NCI-H2081 treated with DMSO at 0.1 percent for 48 hours (cell line): ENCODE data around the gene SPATS2L.
"Not testable (repeated sequence)": the region's sequence is repeated elsewhere in the genome, so short reads cannot be mapped to it uniquely, and the experiment has no call there.

ENCODE experiments used
- DNase-seq: peaks from one replicate; lab custom pipeline; 2025; lab: John Stamatoyannopoulos, UW

Gene SPATS2L

DNA sequence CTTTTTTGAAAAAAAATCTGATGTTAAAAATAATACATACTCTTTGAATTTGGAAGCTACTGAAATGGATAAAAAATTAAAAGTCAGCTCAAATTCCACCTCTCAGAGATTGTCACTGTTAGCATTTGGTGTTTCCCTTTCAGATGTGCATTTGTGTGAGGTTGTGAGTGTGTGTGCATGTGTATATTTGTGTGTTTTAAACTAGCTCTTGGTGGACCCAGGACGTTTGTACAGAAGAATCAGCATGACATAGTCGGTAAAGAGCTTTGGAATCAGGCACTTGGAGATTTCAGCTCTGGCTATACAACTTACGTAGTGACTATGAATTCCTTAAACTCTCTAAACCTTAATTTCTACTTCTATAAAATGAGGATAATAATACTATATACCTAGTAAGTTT, 14.5 kb downstream of the SPATS2L start:
- DNase-seq: no peak

DNA sequence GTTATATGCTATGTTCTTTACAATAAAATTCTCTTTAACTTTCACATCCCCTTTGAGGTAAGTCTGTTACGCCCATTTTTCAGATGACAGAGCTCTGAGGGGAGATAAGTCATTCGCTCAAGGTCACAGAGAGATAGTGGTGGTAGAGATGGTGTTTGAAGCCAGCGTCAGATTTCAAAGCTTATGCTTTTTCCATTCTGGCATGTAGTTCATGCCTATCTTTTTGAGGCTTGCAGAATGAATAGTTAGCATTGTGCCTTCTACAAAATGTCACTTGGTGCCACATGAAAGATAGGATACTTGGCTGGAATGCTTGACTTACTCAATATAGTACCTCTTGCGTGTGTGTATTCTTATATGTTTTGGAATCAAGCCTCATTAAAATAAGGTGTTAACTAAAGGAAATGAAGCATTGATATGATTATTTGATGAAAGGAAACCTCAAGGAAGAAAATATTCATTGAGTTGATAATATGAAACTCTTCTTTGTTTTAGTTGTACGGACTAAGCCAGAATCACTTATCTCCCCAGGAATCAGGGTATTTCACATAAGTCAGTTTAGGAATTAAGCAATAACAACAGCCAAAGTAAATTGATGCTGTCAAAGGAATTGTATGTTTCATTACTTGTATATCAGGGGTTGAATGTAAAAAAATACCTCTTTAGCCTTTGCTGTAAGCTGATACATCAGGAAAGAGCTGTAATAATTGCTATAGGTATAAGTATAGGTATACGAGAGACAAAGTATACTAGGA, 15.5 kb downstream of the SPATS2L start:
- no peak for DNase-seq

DNA sequence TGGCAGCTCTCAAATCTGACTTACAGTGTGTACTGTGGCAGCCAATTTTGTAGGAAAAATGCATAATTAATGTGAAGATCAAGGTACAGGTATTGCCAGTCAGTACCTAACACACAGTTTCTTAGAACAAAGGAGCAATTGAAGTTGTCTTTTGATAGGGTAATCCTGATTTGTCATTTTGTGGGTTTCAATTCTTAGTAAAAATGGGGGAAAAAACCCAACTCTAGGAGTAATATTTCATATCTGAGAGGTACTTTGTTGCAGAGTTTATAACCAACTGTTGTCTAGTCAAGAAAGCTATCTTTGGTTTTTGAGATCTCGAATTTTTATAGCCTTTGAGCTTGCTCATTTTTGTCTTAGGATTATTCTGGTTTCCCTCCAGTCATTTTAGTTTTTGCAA, 16.1 kb downstream of the SPATS2L start:
- DNase-seq: no peak

- no peak for DNase-seq
These were observed 17.9 kb downstream of the SPATS2L start for GRCh38 chr2:200324362-200324761.

DNA sequence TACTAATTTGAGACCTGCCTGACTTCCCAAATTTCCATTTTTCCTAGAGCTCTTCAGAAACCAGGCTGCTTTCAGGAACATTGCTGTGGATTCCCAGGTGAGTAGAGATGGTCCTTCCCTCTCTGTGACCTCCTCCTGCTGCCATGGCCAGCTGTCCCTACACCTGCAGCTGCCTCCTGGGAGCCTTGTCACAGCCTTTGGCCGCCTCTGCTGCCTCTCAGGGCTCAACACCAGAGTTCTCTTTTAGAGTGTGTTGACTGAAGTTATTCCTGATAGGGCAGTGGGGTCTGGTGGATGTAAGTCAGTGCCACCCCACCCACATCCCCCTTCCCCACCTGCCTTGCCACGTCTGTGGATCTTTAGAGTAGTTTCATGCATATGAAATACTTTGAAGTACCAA, 22.9 kb downstream of the SPATS2L start:
- DNase-seq: no peak

DNA sequence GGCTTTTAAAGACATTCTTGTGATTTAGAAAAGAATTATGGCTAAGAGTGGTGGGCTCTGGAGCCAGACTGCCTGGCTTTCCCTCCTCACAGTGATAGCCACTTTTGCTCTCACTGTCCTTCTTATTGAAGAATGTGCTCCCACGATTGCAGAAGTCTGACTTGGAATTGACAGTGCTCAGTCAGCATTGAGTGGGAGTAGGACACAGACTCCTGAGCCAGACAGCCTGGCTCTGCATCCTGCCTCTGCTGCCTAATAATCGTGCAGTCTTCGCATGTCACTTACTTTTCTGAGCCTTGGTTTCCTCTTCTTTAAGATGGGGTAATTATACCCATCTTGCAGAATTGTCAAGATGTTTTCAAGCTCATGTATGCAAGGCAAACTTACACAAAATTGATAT, 23.3 kb downstream of the SPATS2L start:
- no peak for DNase-seq

- no peak for DNase-seq
These were observed 24.0 kb downstream of the SPATS2L start for GRCh38 chr2:200330351-200331060.

- no peak for DNase-seq
These were observed 24.5 kb downstream of the SPATS2L start for GRCh38 chr2:200331061-200331400.

- DNase-seq: no peak
These were observed 29.2 kb downstream of the SPATS2L start for GRCh38 chr2:200335657-200336056.

GRCh38 chr2:200336980-200337615, 30.6 kb downstream of the SPATS2L start:
- no peak for DNase-seq

DNA sequence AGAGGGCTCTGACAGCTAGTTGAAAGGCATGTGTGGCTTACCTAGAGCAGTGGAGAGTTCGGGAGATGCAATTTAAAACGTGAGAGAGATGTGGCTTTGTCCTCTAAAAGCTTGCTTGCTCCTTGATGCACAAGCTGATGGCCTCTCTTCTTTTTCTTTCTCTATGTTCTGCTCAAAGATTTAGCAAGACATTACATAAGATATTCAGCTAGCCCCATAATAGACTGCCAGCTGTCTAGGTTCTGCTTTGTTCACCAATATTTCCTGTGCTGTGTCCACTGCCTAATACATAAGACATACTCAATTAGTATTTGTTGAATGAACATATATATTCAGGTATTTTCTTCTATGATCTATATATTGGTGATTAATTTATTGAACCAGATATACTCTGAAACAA, 31.1 kb downstream of the SPATS2L start:
- no peak for DNase-seq

DNA sequence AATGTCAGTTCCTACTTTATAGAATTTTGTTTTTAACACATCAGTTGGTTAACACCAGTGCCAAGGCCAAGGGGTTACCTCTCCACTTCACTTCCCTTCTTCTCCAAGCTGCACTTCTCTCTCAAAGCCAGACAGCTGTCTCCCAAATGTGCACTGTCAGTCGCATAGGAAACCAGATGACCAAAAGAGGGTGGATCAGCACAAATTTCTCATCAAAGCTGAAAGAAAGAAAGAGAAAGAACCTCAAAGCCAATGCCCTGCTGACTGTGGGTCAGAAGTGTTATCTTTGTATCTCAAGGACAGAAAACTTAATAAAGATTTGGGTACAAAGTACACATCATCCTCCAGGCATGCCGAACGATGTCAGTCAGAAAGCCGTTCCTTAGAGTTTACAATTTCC, 32.2 kb downstream of the SPATS2L start:
- no peak for DNase-seq

GRCh38 chr2:200340508-200341224, 34.2 kb downstream of the SPATS2L start:
- DNase-seq: no peak

DNA sequence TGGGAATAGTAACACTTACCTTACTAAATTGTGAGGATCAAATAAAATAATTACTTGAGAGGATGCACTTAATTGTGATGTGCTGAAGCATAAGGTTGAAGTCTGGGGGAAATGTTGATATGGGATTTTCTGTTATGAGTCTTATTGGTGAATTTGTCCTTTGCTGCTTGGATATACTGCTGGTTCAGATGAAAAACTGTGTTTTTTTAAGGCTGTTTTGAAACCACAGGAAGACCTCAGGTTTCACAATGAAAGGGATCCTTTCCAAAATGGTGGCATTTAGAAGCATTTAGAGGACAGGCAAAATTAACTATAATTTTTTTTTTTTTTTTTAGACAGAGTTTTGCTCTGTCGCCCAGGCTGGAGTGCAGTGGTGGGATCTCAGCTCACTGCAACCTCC, 34.9 kb downstream of the SPATS2L start:
- DNase-seq: no peak

DNA sequence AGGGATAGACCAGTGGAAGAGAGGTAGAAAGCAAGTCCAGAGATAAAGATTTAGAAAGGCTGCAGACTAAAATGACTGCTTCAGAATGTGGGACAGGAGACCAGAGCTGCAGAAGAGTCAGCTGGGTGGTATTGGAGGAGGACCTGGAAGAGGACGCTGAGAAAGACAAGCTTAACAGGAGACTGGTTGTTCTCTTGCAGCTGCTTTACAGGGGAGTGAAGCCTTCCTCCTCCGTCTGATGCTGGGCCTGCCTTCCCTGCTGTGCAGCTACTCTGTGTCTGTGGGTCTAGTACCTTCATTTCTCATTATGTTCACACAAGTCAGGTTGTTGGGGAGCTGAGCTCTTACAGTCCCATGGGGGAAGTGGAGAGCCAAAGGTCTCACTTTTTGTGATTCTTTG, 35.7 kb downstream of the SPATS2L start:
- DNase-seq: no peak

DNA sequence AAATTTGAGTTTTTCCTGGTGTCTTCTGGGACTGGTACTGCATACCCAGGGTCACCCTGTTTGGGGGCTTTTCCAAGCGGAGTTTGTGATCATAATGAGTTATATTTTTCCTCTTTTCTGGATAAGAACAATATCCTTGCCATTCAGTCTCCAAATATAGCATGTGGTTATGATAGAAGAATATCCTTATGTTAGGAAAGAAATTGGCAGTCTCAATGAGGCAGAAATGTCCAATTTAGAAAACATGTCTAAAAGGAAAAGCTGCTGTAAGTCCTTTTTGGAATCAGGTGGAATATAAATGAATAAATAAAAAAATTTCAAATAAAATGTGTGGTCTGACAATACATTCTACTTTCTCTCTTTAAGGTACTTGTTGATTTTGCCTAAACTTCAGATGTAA, 36.2 kb downstream of the SPATS2L start:
- DNase-seq: no peak

- DNase-seq: not testable (repeated sequence)
These were observed 37.7 kb downstream of the SPATS2L start for GRCh38 chr2:200344202-200344601.

GRCh38 chr2:200345975-200346374, 39.5 kb downstream of the SPATS2L start:
- no peak for DNase-seq

- no peak for DNase-seq
These were observed 40.8 kb downstream of the SPATS2L start for GRCh38 chr2:200347301-200347700.

DNA sequence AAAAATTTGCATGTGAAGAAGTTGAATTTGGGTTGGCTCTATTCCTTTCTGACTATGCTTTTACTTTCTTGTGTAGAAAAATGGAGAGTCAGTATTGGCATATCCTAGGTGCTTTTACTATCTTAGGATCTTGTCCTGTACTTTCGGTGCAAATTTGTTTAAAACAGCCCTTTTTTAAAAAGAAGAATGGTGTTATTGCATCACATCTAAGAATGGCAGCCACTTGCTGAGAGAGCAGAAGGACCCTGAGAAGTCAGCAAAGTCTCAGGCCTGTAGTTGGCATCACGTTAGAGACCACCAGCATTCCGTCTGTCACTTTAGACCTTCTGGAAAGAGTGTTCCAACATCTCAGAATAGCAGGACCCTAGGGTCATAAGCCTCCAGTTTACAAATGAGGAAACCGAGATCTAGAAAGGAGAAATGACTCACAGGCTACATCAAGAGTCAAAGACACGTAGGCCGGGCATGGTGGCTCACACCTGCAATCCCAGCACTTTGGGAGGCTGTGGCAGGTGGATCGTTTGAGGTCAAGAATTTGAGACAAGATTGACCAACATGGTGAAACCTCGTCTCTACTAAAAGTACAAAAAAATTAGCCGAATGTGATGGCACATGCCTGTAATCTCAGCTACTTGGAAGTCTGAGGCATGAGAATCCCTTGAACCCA, 42.5 kb downstream of the SPATS2L start:
- DNase-seq: no peak

DNA sequence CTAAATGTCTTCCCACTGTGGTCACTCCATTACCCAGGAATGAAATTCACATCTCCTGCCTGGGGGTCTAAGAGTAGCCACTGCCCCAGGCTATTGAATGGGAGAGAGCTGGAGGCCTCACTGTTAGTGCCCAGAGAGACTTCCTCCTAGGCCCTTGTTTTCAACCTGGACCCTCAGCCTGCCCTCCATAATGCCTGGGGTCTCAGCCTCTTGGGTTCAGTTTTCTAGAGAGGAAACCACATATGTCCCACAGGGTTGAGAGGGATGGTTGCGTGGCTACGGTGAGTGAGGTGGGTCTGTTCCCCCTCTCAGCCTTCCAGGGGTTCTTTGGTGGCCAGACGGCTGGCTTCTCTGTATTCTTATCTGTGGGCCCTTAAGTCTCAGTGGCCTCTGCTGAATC, 43.4 kb downstream of the SPATS2L start:
- DNase-seq: no peak

GRCh38 chr2:200350850-200351285, 44.4 kb downstream of the SPATS2L start:
- DNase-seq: no peak
